OCI-LY3 (cell line): ENCODE measurements around the gene POGLUT3.

Experiments used
- H2AFZ ChIP-seq: fragments of 200-600, 300-600 bp; shearing (Covaris generic); 2 replicates; pipeline ENCODE4 v1.6.0; 2014; ENCODE audit warnings: antibody characterized with exemption, low read depth, low read length
- H3K27ac ChIP-seq: fragments of 200-600, 300-600 bp; sonication (generic); 2 replicates; pipeline ENCODE4 v1.5.1; 2014; ENCODE audit warnings: mild to moderate bottlenecking, low read length, moderate library complexity, mixed read lengths
- H3K27me3 ChIP-seq: fragments of 200-600, 300-600 bp; sonication (generic); 2 replicates; pipeline ENCODE4 v1.6.1; 2014; ENCODE audit warnings: low read depth, low read length, mixed read lengths
- H3K36me3 ChIP-seq: fragments of 200-600, 300-600 bp; sonication (generic); replicated peaks from 2 replicates; pipeline ENCODE3; 2014; ENCODE audit warnings: low read depth, low read length, mixed read lengths
- H3K4me1 ChIP-seq: fragments of 300-600, 200-600 bp; sonication (generic); 2 replicates; pipeline ENCODE4 v1.6.1; 2014; ENCODE audit warnings: low read length, mixed read lengths
- H3K4me2 ChIP-seq: fragments of 200-600, 300-600 bp; sonication (generic); 2 replicates; pipeline ENCODE4 v1.6.1; 2014; ENCODE audit warnings: low read length, mixed read lengths
- H3K4me3 ChIP-seq: fragments of 300-600, 200-600 bp; sonication (generic); 2 replicates; pipeline ENCODE4 v1.5.1; 2014; ENCODE audit warnings: antibody characterized with exemption, mild to moderate bottlenecking, low read length, moderate library complexity
- H3K79me2 ChIP-seq: fragments of 300-600, 200-600 bp; shearing (Covaris generic); 2 replicates; pipeline ENCODE4 v1.6.1; 2014; ENCODE audit warnings: mild to moderate bottlenecking, low read length, mixed read lengths
- H3K9ac ChIP-seq: fragments of 300-600, 200-600 bp; shearing (Covaris generic); 2 replicates; pipeline ENCODE4 v1.6.0; 2014; ENCODE audit warnings: mild to moderate bottlenecking, low read length, moderate library complexity
- H3K9me3 ChIP-seq: fragments of 200-600, 300-600 bp; shearing (Covaris generic); 2 replicates; pipeline ENCODE4 v1.6.1; 2014; ENCODE audit warnings: low read length, mixed read lengths; ENCODE audit not compliant: insufficient read depth
- H4K20me1 ChIP-seq: fragments of 200-600, 300-600 bp; sonication (generic); 2 replicates; pipeline ENCODE4 v1.6.1; 2016; ENCODE audit warnings: low read length, mixed read lengths; ENCODE audit not compliant: insufficient read depth
- EZH2phosphoT487 ChIP-seq: fragments of 200-600 bp; shearing (Covaris generic); IDR thresholded peaks from 2 replicates; pipeline ENCODE4 v1.6.1; 2018; ENCODE audit warnings: antibody characterized with exemption, mixed run types, low read depth
- TF ChIP-seq, protein P1 (sequence below): fragments of 200-600, 300-600 bp; sonication (generic); IDR thresholded peaks from 2 replicates; pipeline ENCODE4 v1.5.1; 2014; ENCODE audit warnings: antibody characterized with exemption, low read length, low read depth

POGLUT3 gene

DNA sequence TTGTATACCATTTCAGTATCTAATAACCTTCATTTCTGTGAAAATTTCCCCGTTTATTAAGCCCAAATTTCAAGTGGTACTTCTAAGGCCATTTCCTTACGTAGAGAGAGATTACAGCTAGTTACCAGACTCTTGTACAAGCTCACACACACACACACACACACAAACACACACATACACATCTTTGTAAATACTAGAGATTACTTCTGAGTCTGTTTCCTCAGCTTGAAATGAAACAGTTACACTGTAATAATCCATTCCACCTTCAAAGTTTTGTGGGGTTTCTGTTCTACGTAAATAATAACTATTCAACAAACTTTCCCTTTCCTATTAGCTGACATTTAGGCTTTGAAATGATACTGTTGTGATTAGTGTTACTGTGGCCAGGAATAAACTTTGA, 6.2 kb downstream of the POGLUT3 start:
- Histone ChIP-seq H3K9me3 (no peaks in the 10 kb centered on the region), H4K20me1 (no peaks in the 10 kb centered on the region), H3K27me3 (peaks cover 3% of the 10 kb centered on the region), H3K9ac (no peak overlapping the region), H3K4me2 (no peak overlapping the region), H3K79me2 (no peaks in the 10 kb centered on the region), H3K4me3 (no peak overlapping the region), H3K27ac (no peak overlapping the region), H3K4me1 (no peaks in the 10 kb centered on the region), H2AFZ (no peak overlapping the region), H3K36me3 (no peaks in the 10 kb centered on the region)
- TF ChIP-seq, protein P1, sequence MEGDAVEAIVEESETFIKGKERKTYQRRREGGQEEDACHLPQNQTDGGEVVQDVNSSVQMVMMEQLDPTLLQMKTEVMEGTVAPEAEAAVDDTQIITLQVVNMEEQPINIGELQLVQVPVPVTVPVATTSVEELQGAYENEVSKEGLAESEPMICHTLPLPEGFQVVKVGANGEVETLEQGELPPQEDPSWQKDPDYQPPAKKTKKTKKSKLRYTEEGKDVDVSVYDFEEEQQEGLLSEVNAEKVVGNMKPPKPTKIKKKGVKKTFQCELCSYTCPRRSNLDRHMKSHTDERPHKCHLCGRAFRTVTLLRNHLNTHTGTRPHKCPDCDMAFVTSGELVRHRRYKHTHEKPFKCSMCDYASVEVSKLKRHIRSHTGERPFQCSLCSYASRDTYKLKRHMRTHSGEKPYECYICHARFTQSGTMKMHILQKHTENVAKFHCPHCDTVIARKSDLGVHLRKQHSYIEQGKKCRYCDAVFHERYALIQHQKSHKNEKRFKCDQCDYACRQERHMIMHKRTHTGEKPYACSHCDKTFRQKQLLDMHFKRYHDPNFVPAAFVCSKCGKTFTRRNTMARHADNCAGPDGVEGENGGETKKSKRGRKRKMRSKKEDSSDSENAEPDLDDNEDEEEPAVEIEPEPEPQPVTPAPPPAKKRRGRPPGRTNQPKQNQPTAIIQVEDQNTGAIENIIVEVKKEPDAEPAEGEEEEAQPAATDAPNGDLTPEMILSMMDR = no peak
- TF ChIP-seq EZH2phosphoT487 = no peak

DNA sequence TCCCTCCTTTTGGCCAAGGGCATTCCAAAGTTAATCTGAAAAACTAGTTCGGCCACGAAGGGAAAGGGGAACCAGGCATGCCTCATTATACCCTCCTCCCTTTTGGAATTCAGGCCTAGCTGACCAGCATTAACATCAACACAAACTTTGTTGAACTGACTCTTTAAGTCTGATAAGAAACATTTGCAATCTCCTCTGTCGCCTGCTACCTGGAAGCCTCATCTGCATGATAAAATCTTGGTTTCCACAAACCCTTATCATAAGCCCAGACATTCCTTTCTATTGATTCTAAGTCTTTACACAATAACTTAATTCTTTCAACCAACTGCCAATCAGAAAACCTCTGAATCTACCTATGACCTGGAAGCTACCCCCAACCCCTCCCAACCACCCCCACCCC, 11.4 kb downstream of the POGLUT3 start:
- H3K9ac ChIP-seq = no peak overlapping the region
- H3K4me3 ChIP-seq = no peak overlapping the region
- H3K4me2 ChIP-seq = no peak overlapping the region
- TF ChIP-seq EZH2phosphoT487 = no peak
- TF ChIP-seq, protein P1 = no peak
- H3K79me2 ChIP-seq = no peaks in the 10 kb centered on the region
- no peaks in the 10 kb centered on the region for H3K4me1 ChIP-seq
- H2AFZ ChIP-seq = no peak overlapping the region
- no peaks in the 10 kb centered on the region for H3K36me3 ChIP-seq
- no peak overlapping the region for H3K27ac ChIP-seq
- H3K9me3 ChIP-seq = no peaks in the 10 kb centered on the region
- H4K20me1 ChIP-seq = no peaks in the 10 kb centered on the region
- no peaks in the 10 kb centered on the region for H3K27me3 ChIP-seq

DNA sequence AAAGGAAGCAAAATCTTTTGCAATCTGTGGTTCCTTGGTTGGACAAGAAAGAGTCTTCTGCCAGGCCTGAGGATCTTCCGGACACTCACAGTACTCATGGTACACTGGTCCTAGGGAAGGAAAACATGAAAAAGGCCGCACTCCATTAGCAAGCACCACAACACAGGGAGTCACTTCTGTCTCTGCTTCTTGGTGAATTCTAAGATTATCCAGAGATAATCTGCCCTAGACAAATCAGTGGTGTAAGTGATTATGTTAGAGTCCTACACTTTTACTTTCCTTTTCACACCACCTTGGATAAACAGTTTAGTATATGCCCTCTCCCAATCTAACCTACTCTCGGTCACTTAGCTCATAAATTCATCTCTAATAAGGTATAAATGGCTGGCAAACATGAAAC, 11.9 kb downstream of the POGLUT3 start:
- H3K9ac ChIP-seq = no peak overlapping the region
- no peaks in the 10 kb centered on the region for H3K79me2 ChIP-seq
- H3K4me3 ChIP-seq = no peak overlapping the region
- H4K20me1 ChIP-seq = no peaks in the 10 kb centered on the region
- H3K36me3 ChIP-seq = no peaks in the 10 kb centered on the region
- H3K4me2 ChIP-seq = no peak overlapping the region
- no peak for TF ChIP-seq EZH2phosphoT487
- TF ChIP-seq, protein P1 = no peak
- H3K9me3 ChIP-seq = no peaks in the 10 kb centered on the region
- no peak overlapping the region for H3K27ac ChIP-seq
- no peak overlapping the region for H2AFZ ChIP-seq
- H3K4me1 ChIP-seq = no peaks in the 10 kb centered on the region
- H3K27me3 ChIP-seq = no peaks in the 10 kb centered on the region

DNA sequence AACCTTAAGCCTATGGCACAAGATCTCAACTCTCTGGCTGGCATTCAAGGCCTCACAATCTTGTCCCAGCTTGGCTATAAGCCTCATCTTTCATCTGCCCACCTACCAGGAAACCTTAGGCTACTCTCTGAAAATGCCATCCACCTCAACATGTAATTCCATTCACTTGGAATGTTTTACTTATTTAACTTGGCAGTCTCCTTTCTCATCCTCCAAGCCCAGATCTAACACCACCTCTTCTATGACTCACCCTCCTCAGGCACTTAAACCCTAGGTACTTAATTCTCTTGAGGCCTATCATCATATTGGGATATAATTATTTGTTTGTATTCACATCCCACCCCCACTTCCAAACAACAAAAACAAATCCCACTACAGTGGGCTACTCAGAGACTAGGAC, 15.0 kb downstream of the POGLUT3 start:
- no peaks in the 10 kb centered on the region for H4K20me1 ChIP-seq
- no peaks in the 10 kb centered on the region for H3K9me3 ChIP-seq
- H3K27ac ChIP-seq = no peak overlapping the region
- H3K4me3 ChIP-seq = no peak overlapping the region
- H3K4me1 ChIP-seq = no peaks in the 10 kb centered on the region
- H3K36me3 ChIP-seq = no peaks in the 10 kb centered on the region
- no peak overlapping the region for H3K4me2 ChIP-seq
- H3K9ac ChIP-seq = no peak overlapping the region
- no peaks in the 10 kb centered on the region for H3K79me2 ChIP-seq
- H3K27me3 ChIP-seq = no peaks in the 10 kb centered on the region
- no peak for TF ChIP-seq EZH2phosphoT487
- TF ChIP-seq, protein P1 = no peak
- no peak overlapping the region for H2AFZ ChIP-seq
